Activated naive CD8-positive, alpha-beta T cell treated with anti-CD3 and anti-CD28 coated beads for 36 hours (primary cell): ENCODE data around the gene ABCC8. TPM values are rescaled to one million over a fixed set of nuclear protein-coding genes. Genes with fewer than 3 reads are reported as not detected.

Experiments
- DNase-seq: peaks from one replicate; pipeline ENCODE4 v3.0.0; 2021
- H3K27ac Mint-ChIP-seq: one replicate; pipeline ENCODE4 v1.8.0; 2022; ENCODE audit warnings: mild to moderate bottlenecking, moderate library complexity, mixed read lengths
- H3K27me3 Mint-ChIP-seq: one replicate; pipeline ENCODE4 v1.8.0; 2022; ENCODE audit warnings: mild to moderate bottlenecking, mixed read lengths
- H3K36me3 Mint-ChIP-seq: one replicate; pipeline ENCODE4 v1.8.0; 2021; ENCODE audit warnings: mild to moderate bottlenecking, mixed read lengths
- H3K4me1 Mint-ChIP-seq: one replicate; pipeline ENCODE4 v1.8.0; 2021; ENCODE audit warnings: mixed read lengths
- H3K4me3 Mint-ChIP-seq: one replicate; pipeline ENCODE4 v1.8.0; 2022; ENCODE audit warnings: mild to moderate bottlenecking, moderate library complexity, mixed read lengths
- H3K9me3 Mint-ChIP-seq: one replicate; pipeline ENCODE4 v1.8.0; 2022; ENCODE audit warnings: mixed read lengths
- total RNA-seq, 2 experiments: library from RNA; stranded (reverse); gene quantifications; one replicate each; pipeline ENCODE4 v1.2.3, GENCODE V29; 2021

Gene ABCC8
- total RNA-seq = not detected

DNA sequence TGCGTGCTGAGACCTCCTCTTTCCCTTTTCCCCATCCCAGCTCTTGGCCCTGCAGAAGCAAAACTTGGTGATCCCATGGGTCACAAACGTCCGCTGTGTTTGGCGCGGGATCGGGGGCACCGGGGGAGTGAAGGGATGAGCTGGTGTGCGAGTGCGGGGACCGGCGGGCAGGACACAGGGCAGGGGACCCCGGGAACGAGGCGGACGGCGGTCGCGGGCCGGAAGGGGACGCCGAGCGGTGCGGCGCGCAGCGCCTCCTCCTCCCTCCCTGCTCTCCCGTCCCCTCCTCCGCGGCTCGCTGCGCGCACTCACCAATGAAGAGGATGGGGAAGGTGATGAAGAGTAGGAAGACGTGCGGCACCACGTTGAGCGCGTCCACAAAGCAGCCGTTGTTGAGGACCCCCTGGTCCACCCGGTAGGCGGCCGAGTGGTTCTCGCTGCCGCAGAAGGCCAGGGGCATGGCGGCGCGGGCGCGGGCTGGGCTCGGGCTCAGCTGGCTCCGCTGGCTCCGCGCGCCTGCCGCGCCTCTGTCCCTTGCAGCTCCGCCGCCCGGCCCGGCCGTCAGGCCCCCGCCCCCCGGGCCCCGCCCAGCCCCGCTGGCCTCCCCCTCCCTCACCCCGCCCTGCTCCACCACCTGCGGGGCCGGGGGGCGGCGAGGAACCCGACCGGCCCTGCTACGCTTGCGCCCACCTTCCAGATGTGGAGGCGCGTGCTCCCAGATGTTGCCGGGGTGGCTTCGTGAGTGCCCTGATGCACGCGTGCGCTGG is at the start of gene ABCC8:
Gene ABCC8, minus strand, starts transcription at position 529 of the 767 bp plus-strand sequence. Its CDS starts 69 bp downstream, at position 460.
- Mint-ChIP-seq H3K9me3 (no peaks in the 10 kb centered on the region), H3K36me3 (no peaks in the 10 kb centered on the region), H3K27me3 (peaks cover 71% of the 10 kb centered on the region), H3K4me3 (peak within 1 kb of the TSS; percentile 15), H3K4me1 (no peaks in the 10 kb centered on the region), H3K27ac (no peak within 1 kb of the TSS)
- peak; percentile 12 for DNase-seq

DNA sequence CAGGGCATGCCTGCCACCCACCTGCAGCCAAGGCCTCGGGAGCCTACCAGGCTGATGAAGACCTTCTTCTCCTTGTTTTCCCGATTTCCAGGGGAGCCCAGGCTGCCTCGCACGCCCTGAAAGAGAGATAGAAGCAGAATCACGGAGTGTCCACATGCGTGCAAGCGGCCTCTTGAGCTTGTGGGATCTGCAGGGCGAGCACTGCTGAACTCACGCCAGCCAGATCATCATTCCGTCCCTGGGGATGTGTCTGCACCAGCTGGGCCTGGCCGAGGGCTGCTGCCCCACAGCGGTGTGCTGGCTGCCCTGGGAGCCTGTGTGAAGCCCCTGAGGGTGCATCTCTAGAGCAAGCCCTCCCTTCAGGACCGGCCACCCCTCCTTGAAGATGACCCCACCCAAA is 49.7 kb upstream of the ABCC8 start:
- Mint-ChIP-seq H3K4me1 (no peaks in the 10 kb centered on the region), H3K9me3 (no peaks in the 10 kb centered on the region), H3K4me3 (no peak overlapping the region), H3K36me3 (no peaks in the 10 kb centered on the region), H3K27ac (no peak overlapping the region), H3K27me3 (peaks cover 7% of the 10 kb centered on the region)
- DNase-seq = no peak

- DNase-seq = no peak
- Mint-ChIP-seq H3K4me3 (no peak overlapping the region), H3K27me3 (peaks cover 7% of the 10 kb centered on the region), H3K36me3 (no peaks in the 10 kb centered on the region), H3K4me1 (no peaks in the 10 kb centered on the region), H3K27ac (no peak overlapping the region), H3K9me3 (no peaks in the 10 kb centered on the region)
Measured at GRCh38 chr11:17525570-17525969, 48.9 kb upstream of the ABCC8 start.

DNA sequence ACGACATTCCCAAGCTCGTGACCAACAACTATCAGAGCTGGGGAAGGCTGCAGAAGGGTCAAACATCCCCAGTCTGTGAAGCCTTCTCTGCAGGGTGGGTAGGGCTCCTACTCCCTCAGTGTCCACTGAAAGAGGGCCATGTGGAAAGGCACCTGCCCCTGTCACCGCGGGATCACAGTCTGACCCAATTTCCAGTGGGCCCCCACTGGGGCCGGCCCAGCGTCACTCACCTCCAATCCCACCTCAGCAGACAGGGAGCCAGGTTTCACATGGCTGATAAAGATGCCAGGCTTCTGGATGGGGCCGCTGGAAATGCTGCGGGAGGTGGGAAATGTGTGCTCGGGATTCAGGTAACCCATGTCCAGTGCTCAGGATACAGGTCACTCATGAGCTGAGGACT is 47.6 kb upstream of the ABCC8 start:
- no peak overlapping the region for H3K27ac Mint-ChIP-seq
- no peaks in the 10 kb centered on the region for H3K4me1 Mint-ChIP-seq
- peaks cover 4% of the 10 kb centered on the region for H3K27me3 Mint-ChIP-seq
- H3K9me3 Mint-ChIP-seq = no peaks in the 10 kb centered on the region
- no peak overlapping the region for H3K4me3 Mint-ChIP-seq
- no peaks in the 10 kb centered on the region for H3K36me3 Mint-ChIP-seq
- no peak for DNase-seq

DNA sequence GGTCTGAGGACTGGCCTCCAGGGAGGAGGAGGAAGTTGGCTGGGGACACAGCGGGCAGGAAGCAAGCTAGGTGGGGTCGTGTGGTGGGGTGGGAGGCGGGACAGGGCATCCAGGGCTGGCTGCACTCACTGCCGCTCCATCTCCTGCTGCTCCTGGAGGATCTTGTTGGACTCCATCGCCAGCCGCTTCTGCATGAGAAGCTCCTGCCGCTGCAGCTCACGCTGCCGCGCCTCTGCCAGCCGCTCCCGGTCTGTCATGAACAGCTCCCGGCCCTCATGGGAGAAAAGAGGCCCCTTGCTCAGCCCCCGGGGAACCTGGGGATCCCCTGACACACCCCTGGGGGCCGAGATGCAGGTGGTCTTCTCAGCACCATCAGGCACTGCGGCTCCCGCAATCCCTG is 46.0 kb upstream of the ABCC8 start:
- H3K4me3 Mint-ChIP-seq = no peak overlapping the region
- H3K9me3 Mint-ChIP-seq = no peaks in the 10 kb centered on the region
- DNase-seq = no peak
- no peaks in the 10 kb centered on the region for H3K4me1 Mint-ChIP-seq
- peaks cover 3% of the 10 kb centered on the region for H3K27me3 Mint-ChIP-seq
- H3K36me3 Mint-ChIP-seq = no peaks in the 10 kb centered on the region
- H3K27ac Mint-ChIP-seq = no peak overlapping the region

DNA sequence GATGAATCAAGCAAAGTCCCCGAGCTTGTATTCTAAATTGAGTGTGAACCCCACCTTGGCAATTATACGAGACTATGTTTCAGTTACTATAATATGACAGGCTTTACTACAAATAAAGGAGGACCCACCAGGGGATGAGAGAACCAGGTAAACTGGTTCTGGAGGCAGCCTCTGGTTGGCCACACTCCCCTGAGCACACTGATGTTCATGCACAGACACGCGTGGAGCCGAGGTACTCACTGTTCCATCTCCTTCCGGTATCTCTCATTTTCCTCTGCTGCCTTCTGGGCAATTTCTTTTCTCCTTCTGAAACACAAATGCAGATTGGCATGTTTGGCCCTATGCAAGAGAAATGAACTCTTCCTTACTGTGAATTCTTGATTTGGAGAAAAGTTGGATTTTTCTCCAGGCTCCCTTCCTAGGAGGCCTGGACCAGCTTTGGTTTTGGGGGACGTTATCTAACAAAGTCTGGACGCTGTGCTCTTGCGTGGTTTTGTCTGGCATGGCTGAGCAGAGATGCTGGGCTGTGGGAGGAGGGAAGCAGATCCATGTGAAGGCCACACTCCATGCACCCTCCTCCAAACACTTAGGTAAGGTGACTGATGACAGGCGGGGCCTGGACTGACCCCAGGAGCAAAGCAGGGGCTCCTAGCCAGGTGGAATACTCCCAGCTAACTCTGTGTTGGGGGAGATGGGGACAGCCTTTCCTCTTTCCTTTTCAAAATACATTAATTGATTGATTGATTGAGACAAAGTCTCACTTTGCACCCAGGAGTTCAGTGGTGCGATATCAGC is 44.7 kb upstream of the ABCC8 start:
- Mint-ChIP-seq H3K9me3 (no peaks in the 10 kb centered on the region), H3K4me1 (no peaks in the 10 kb centered on the region), H3K4me3 (no peak overlapping the region), H3K36me3 (no peaks in the 10 kb centered on the region), H3K27ac (no peak overlapping the region), H3K27me3 (peaks cover 3% of the 10 kb centered on the region)
- no peak for DNase-seq

GRCh38 chr11:17519061-17519885 is 42.6 kb upstream of the ABCC8 start:
- no peak overlapping the region for H3K4me3 Mint-ChIP-seq
- DNase-seq = no peak
- H3K27ac Mint-ChIP-seq = no peak overlapping the region
- no peaks in the 10 kb centered on the region for H3K36me3 Mint-ChIP-seq
- H3K4me1 Mint-ChIP-seq = no peaks in the 10 kb centered on the region
- H3K9me3 Mint-ChIP-seq = no peaks in the 10 kb centered on the region
- no peaks in the 10 kb centered on the region for H3K27me3 Mint-ChIP-seq

DNA sequence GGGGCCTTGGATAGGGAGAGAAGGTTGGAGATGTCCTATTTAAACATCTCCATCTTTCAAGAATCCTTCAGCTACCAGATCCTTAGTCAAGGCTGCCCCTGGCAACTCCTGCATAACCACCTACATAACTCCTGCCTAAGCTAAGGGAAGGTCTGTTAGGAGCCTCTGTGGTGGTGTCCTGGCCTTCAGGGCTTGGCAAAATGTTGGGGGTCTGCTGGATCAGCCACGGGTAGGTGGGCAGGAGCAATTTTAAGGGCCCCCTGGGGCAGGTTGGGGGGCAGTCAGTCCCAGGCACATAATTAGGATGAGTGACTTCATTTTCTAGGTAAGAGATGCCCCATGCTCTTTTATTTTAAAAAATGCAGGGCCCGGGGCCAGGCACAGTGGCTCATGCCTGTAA is 41.7 kb upstream of the ABCC8 start:
- Mint-ChIP-seq H3K27me3 (no peaks in the 10 kb centered on the region), H3K4me3 (no peak overlapping the region), H3K4me1 (no peaks in the 10 kb centered on the region), H3K27ac (no peak overlapping the region), H3K36me3 (no peaks in the 10 kb centered on the region), H3K9me3 (no peaks in the 10 kb centered on the region)
- no peak for DNase-seq

DNA sequence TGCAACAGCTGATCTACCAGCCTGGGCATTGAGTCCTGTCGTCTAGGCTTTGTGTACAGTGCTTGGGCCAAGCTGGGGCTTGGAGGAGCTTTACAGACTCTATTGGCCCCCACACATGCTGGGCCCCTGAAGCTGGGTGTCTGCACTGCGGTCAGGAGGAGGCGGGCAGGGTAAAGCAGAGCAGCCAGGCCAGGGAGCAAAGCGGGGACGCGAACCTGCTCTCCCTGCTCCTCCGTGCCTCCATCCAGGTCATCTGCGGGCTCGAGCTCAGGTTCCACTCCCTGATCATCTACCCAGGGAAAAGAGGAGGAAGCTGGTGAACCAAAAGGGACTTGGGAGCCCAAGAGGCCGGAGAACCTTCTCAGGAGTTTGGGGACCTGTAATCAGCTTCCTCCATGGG is 40.5 kb upstream of the ABCC8 start:
- H3K9me3 Mint-ChIP-seq = no peaks in the 10 kb centered on the region

GRCh38 chr11:17516551-17517150 is 40.0 kb upstream of the ABCC8 start:
- Mint-ChIP-seq H3K4me3 (no peak overlapping the region), H3K36me3 (no peaks in the 10 kb centered on the region), H3K27ac (no peak overlapping the region), H3K9me3 (no peaks in the 10 kb centered on the region), H3K27me3 (no peaks in the 10 kb centered on the region), H3K4me1 (no peaks in the 10 kb centered on the region)
- no peak for DNase-seq

More for the DNA sequence above, 40.5 kb upstream of the ABCC8 start:
- H3K27ac Mint-ChIP-seq = no peak overlapping the region
- no peaks in the 10 kb centered on the region for H3K4me1 Mint-ChIP-seq
- no peak overlapping the region for H3K4me3 Mint-ChIP-seq
- H3K36me3 Mint-ChIP-seq = no peaks in the 10 kb centered on the region
- no peak for DNase-seq
- no peaks in the 10 kb centered on the region for H3K27me3 Mint-ChIP-seq

DNA sequence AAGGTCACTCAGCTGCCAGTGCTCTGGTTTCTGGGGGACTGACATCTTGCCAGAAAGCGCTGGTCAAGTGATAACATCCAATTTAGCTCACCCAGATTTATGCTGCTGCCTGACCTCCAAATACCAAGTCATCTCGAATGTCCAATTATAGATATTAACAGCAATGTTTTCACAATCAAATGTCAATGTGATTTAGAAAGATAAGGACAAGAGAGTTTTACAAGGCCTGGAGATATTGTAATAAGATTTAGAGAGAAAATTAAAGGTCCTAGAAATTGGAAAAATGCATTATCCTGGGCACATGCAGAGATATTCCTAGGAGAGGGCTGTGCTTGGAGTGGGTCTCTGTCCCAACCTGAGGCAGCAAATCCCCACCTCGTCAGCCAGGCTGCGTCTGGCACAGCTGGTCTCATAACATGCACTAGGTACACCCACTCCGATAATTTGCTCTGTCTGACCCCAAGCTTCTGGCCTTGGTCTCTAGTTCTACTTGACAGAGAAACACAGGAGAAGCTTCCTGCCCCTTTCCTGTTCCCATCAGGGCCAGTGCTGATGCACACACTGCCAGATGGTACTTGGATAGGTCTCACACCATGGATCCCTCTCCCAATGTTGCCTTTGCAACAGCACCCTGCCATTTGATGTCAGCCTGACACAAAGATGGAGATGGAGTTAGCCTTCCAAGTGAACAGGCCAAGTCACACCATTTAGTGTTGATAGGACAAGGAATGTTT is 39.0 kb upstream of the ABCC8 start:
- Mint-ChIP-seq H3K36me3 (no peaks in the 10 kb centered on the region), H3K4me3 (no peak overlapping the region), H3K9me3 (no peaks in the 10 kb centered on the region), H3K27me3 (no peaks in the 10 kb centered on the region), H3K4me1 (no peaks in the 10 kb centered on the region), H3K27ac (no peak overlapping the region)
- no peak for DNase-seq

DNA sequence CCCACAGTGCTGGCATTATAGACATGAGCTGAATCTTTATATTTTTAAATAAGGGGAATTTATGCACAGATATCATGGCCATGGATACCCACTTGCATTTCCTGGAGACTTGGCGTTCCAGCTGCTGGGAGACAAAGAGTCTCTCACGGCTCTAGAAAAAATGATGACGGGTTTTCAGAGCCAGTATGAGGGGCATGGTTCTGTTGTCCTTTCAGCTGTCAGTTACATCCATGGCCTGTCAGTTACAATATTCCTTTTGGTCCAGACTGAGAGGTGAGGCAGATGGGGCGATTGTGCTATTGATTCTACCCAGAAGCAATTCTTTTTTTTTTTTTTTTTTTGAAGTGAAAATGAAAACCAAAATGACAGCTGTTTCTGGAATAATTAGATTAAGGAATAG is 37.8 kb upstream of the ABCC8 start:
- Mint-ChIP-seq H3K36me3 (no peaks in the 10 kb centered on the region), H3K4me3 (no peak overlapping the region)
- DNase-seq = no peak

DNA sequence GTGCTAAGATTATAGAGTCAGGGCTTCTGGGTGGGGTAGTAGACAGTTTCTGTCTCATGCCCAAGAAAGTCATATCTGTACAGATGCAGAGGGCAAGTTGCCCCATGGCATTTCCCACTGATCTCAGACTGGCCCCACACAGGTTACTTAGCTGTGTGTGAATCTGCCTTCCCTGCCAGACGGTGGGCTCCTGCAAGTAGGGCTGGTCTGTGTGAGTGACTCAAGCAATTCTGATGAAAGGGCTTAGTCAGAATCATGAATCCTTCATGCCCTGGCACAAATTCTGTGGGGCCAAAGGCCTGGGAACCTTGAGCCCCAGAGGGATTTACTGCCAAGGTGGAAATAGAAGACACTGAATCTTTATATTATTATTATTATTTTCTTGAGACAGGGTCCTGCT is 37.2 kb upstream of the ABCC8 start:
- Mint-ChIP-seq H3K4me1 (no peaks in the 10 kb centered on the region), H3K27me3 (no peaks in the 10 kb centered on the region), H3K4me3 (no peak overlapping the region), H3K27ac (no peak overlapping the region), H3K36me3 (no peaks in the 10 kb centered on the region), H3K9me3 (no peaks in the 10 kb centered on the region)
- no peak for DNase-seq

More for the DNA sequence above, 37.8 kb upstream of the ABCC8 start:
- Mint-ChIP-seq H3K27ac (no peak overlapping the region), H3K9me3 (no peaks in the 10 kb centered on the region), H3K4me1 (no peaks in the 10 kb centered on the region), H3K27me3 (no peaks in the 10 kb centered on the region)

DNA sequence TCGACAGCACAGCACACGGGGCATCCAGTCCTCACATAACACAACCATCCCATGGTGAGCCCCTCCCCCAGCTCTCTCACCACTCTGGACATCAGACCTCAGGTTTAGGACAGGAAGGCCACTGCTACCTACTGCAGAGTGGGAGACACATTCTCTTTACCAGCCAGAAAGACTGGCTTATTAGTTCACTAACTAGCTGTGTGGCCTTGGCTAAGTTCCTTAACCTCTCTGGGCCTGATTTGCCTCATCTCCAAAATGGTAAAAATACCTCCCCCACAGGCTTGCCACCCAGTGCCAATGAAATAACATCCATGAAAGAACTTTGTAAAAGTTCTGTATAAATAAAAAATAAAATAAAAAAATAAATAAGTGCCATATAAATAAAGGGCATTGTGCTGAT is 35.5 kb upstream of the ABCC8 start:
- H3K36me3 Mint-ChIP-seq = no peaks in the 10 kb centered on the region
- no peak overlapping the region for H3K4me3 Mint-ChIP-seq
- no peak for DNase-seq
- H3K4me1 Mint-ChIP-seq = no peaks in the 10 kb centered on the region
- H3K27ac Mint-ChIP-seq = no peak overlapping the region
- H3K27me3 Mint-ChIP-seq = peaks cover 3% of the 10 kb centered on the region
- no peaks in the 10 kb centered on the region for H3K9me3 Mint-ChIP-seq
